ENCODE data around the gene HSH2D. TPM values are rescaled to one million over a fixed set of nuclear protein-coding genes. Genes with fewer than 3 reads are reported as not detected.
A peak's percentile ranks its signal among the peaks of the same experiment; 100 is the strongest.

HSH2D gene
- total and polyA plus RNA-seq, 10 of the 15 experiments (the other 5 are each of a cell fraction or from before 2014, with no cell fraction given) = 22.0 to 145 (median 89.3) TPM

GRCh38 chr19:16134510-16134909 is 9.0 kb upstream of the HSH2D start (continued):
- TF ChIP-seq TBL1XR1 (IDR thresholded peaks at IDR 0.05; ENCODE audit: low read depth, low read length) (no peak), BCL3 (IDR thresholded peaks at IDR 0.05; ENCODE audit: borderline replicate concordance, insufficient read depth, low read depth, low read length, poor library complexity, severe bottlenecking) (no peak), RCOR1 (conservative IDR thresholded peaks at IDR 0.05; ENCODE audit: low read depth, low read length) (no peak), BHLHE40 (IDR thresholded peaks at IDR 0.05; ENCODE audit: borderline replicate concordance in 1 of 2, low read depth in 2 of 2, low read length in 1 of 2) (peak in 1 of 2 experiments; percentile 35; a peak in 2 of 4 replicates), IKZF1 (conservative IDR thresholded peaks at IDR 0.05) (peak; percentile 89), EP300 (IDR thresholded peaks at IDR 0.05; ENCODE audit: borderline replicate concordance in 1 of 2, control insufficient read depth in 1 of 2, low read depth in 2 of 2, low read length in 2 of 2) (no peak), GABPA (IDR thresholded peaks at IDR 0.05; ENCODE audit: low read depth) (no peak), MEF2B (IDR thresholded peaks at IDR 0.05; ENCODE audit: partially characterized antibody, poor library complexity, severe bottlenecking) (peak; percentile 89), LARP7 (IDR thresholded peaks at IDR 0.05) (no peak), PAX8 (IDR thresholded peaks at IDR 0.05) (no peak), FOS (IDR thresholded peaks at IDR 0.05; ENCODE audit: borderline replicate concordance, extremely low read depth, insufficient read length) (no peak), JUNB (IDR thresholded peaks at IDR 0.05) (no peak), STAT1 (conservative IDR thresholded peaks at IDR 0.05) (no peak), RAD51 (IDR thresholded peaks at IDR 0.05) (no peak), SUZ12 (IDR thresholded peaks at IDR 0.05; ENCODE audit: unreplicated experiment) (no peak), CHD1 (IDR thresholded peaks at IDR 0.05; ENCODE audit: low read depth, low read length) (no peak), SREBF2 (IDR thresholded peaks at IDR 0.05; ENCODE audit: low read length) (no peak), USF1 (IDR thresholded peaks at IDR 0.05; ENCODE audit: borderline replicate concordance, extremely low read length, insufficient read depth, low read depth, low read length) (no peak), YBX1 (IDR thresholded peaks at IDR 0.05) (no peak), ATF2 (IDR thresholded peaks at IDR 0.05; ENCODE audit: low read length) (no peak; the same call in 1 of the 2 replicates), EGR1 (IDR thresholded peaks at IDR 0.05; ENCODE audit: borderline replicate concordance in 1 of 2, low read depth in 2 of 2, low read length in 2 of 2) (no peak), CBX5 (IDR thresholded peaks at IDR 0.05; ENCODE audit: low read depth) (no peak), RELB (IDR thresholded peaks at IDR 0.05; ENCODE audit: low read depth) (0 out of 2 replicates have a peak, but pooled peaks have one; percentile 51), MYB (IDR thresholded peaks at IDR 0.05; ENCODE audit: borderline replicate concordance, low read depth, low read length) (no peak), RFX5 (IDR thresholded peaks at IDR 0.05; ENCODE audit: low read depth, low read length) (no peak), BRCA1 (IDR thresholded peaks at IDR 0.05; ENCODE audit: low read depth, low read length) (no peak), ZNF384 (IDR thresholded peaks at IDR 0.05; ENCODE audit: borderline replicate concordance, low read depth, low read length) (no peak), KAT2A (conservative IDR thresholded peaks at IDR 0.05; ENCODE audit: control insufficient read depth, low read depth, low read length) (no peak)
